T-helper 22 cell (primary cell): ENCODE results near the gene CGGBP1.

Experiments used
- DNase-seq: peaks from one replicate; pipeline ENCODE4 v3.0.0-alpha.2; 2020; ENCODE audit warnings: low read depth

The CGGBP1 gene

GRCh38 chr3:88058581-88059379, at the start of gene CGGBP1, which contains the start of gene ZNF654:
Gene CGGBP1 (minus strand): TSS chr3:88059005. CDS start chr3:88055976, 3,029 bp downstream.
Gene ZNF654 (plus strand): TSS chr3:88059255. CDS start chr3:88059320, 65 bp downstream.
- peak; percentile 97 for DNase-seq

GRCh38 chr3:88105325-88105724, 46.5 kb upstream of the CGGBP1 start:
- no peak for DNase-seq

GRCh38 chr3:88101142-88101541, 42.3 kb upstream of the CGGBP1 start:
- no peak for DNase-seq

- no peak for DNase-seq
Measured at GRCh38 chr3:88093266-88093665, 34.5 kb upstream of the CGGBP1 start.

GRCh38 chr3:88092270-88092669, 33.5 kb upstream of the CGGBP1 start:
- DNase-seq: no peak

- DNase-seq: no peak
Measured at GRCh38 chr3:88090681-88091080, 31.9 kb upstream of the CGGBP1 start.

GRCh38 chr3:88084097-88084501, 25.3 kb upstream of the CGGBP1 start:
- DNase-seq: no peak

GRCh38 chr3:88082854-88083253, 24.0 kb upstream of the CGGBP1 start:
- no peak for DNase-seq

- DNase-seq: no peak
Measured at GRCh38 chr3:88078932-88079331, 20.1 kb upstream of the CGGBP1 start.

- no peak for DNase-seq
Measured at GRCh38 chr3:88076712-88077111, 17.9 kb upstream of the CGGBP1 start.

GRCh38 chr3:88075497-88075896, 16.7 kb upstream of the CGGBP1 start:
- DNase-seq: no peak

- no peak for DNase-seq
Measured at GRCh38 chr3:88075072-88075471, 16.3 kb upstream of the CGGBP1 start.

GRCh38 chr3:88061746-88062145, 2.9 kb upstream of the CGGBP1 start:
- no peak for DNase-seq

GRCh38 chr3:88059380-88060170, 770 bp upstream of the CGGBP1 start:
- DNase-seq: no peak

GRCh38 chr3:88058306-88058580, 562 bp downstream of the CGGBP1 start:
- DNase-seq: no peak

GRCh38 chr3:88057630-88058305, 1.0 kb downstream of the CGGBP1 start:
- DNase-seq: no peak

- DNase-seq: no peak
Measured at GRCh38 chr3:88046766-88047165, 12.0 kb downstream of the CGGBP1 start.

GRCh38 chr3:88044411-88044810, 14.4 kb downstream of the CGGBP1 start:
- DNase-seq: no peak

- DNase-seq: no peak
Measured at GRCh38 chr3:88041005-88041404, 17.8 kb downstream of the CGGBP1 start.

GRCh38 chr3:88040529-88040928, 18.3 kb downstream of the CGGBP1 start:
- no peak for DNase-seq

GRCh38 chr3:88038566-88038965, 20.2 kb downstream of the CGGBP1 start:
- no peak for DNase-seq

GRCh38 chr3:88036221-88036620, 22.6 kb downstream of the CGGBP1 start:
- DNase-seq: no peak
